ENCODE data around the gene LENEP.
A peak's percentile ranks its signal among the peaks of the same experiment; 100 is the strongest.

LENEP gene

GRCh38 chr1:155011437-155012025 is 18.1 kb downstream of the LENEP start:
- peak overlapping the region; percentile 16 for H3K27ac ChIP-seq
- TF ChIP-seq ZFX (IDR thresholded peaks at IDR 0.05) (no peak), CTCF (conservative IDR thresholded peaks at IDR 0.05) (no peak)

GRCh38 chr1:155012026-155012546 is 18.7 kb downstream of the LENEP start:
- TF ChIP-seq CTCF (conservative IDR thresholded peaks at IDR 0.05) (no peak), ZFX (IDR thresholded peaks at IDR 0.05) (no peak)
- peak overlapping the region; percentile 16 for H3K27ac ChIP-seq

GRCh38 chr1:155012776-155013602 is 19.6 kb downstream of the LENEP start:
- H3K27ac ChIP-seq: peak overlapping the region; percentile 16

GRCh38 chr1:155013632-155014031 is 20.2 kb downstream of the LENEP start:
- peak overlapping the region; percentile 16 for H3K27ac ChIP-seq
- TF ChIP-seq ZFX (IDR thresholded peaks at IDR 0.05) (no peak), CTCF (conservative IDR thresholded peaks at IDR 0.05) (no peak)

More at GRCh38 chr1:155012776-155013602, 19.6 kb downstream of the LENEP start:
- TF ChIP-seq ZFX (IDR thresholded peaks at IDR 0.05): no peak
- no peak for TF ChIP-seq CTCF (conservative IDR thresholded peaks at IDR 0.05)

GRCh38 chr1:155014709-155015508 is 21.5 kb downstream of the LENEP start:
- TF ChIP-seq CTCF (conservative IDR thresholded peaks at IDR 0.05) (no peak), ZFX (IDR thresholded peaks at IDR 0.05) (no peak)
- no peak overlapping the region for H3K27ac ChIP-seq

GRCh38 chr1:155015527-155016230 is 22.3 kb downstream of the LENEP start:
- TF ChIP-seq ZFX (IDR thresholded peaks at IDR 0.05) (no peak), CTCF (conservative IDR thresholded peaks at IDR 0.05) (no peak)

More at GRCh38 chr1:155015527-155016230, 22.3 kb downstream of the LENEP start:
- no peak overlapping the region for H3K27ac ChIP-seq

Measured in C4-2B (cell line).